MM.1S (cell line): ENCODE results near the gene MRPL20.
"Not testable (repeated sequence)": the region's sequence is repeated elsewhere in the genome, so short reads cannot be mapped to it uniquely, and the experiment has no call there.

ENCODE experiments used
- DNase-seq: peaks from one replicate; pipeline ENCODE4 v3.0.0-alpha.2; 2015
- H2AFZ ChIP-seq: fragments of 300-600 bp; sonication (generic); 2 replicates; pipeline ENCODE4 v1.6.0; 2016; ENCODE audit warnings: antibody characterized with exemption, low read length
- H3F3A ChIP-seq: fragments of 300-600 bp; sonication (generic); 2 replicates; pipeline ENCODE4 v1.6.1; 2016; ENCODE audit warnings: mild to moderate bottlenecking, antibody characterized with exemption, low read length, moderate library complexity, mixed read lengths; ENCODE audit not compliant: insufficient read depth
- H3K27ac ChIP-seq: fragments of 300-600 bp; sonication (generic); 2 replicates; pipeline ENCODE4 v1.5.1; 2016; ENCODE audit warnings: mild to moderate bottlenecking, low read length
- H3K27me3 ChIP-seq: fragments of 300-600 bp; sonication (generic); replicated peaks from 2 replicates; pipeline ENCODE4 v1.6.0; 2016; ENCODE audit warnings: low read length; ENCODE audit not compliant: insufficient read depth
- H3K36me3 ChIP-seq: fragments of 300-600 bp; sonication (generic); replicated peaks from 2 replicates; pipeline ENCODE4 v1.6.1; 2016; ENCODE audit warnings: mild to moderate bottlenecking, low read length, mixed read lengths; ENCODE audit not compliant: insufficient read depth
- H3K4me1 ChIP-seq: fragments of 300-600 bp; sonication (generic); 2 replicates; pipeline ENCODE4 v1.6.1; 2016; ENCODE audit warnings: low read length, mixed read lengths
- H3K4me2 ChIP-seq: fragments of 300-600 bp; sonication (generic); 2 replicates; pipeline ENCODE4 v1.6.0; 2016; ENCODE audit warnings: low read depth, low read length
- H3K4me3 ChIP-seq: fragments of 300-600 bp; sonication (generic); 2 replicates; pipeline ENCODE4 v1.5.1; 2016; ENCODE audit warnings: low read length, mixed read lengths
- H3K79me2 ChIP-seq: fragments of 300-600 bp; sonication (generic); 2 replicates; pipeline ENCODE4 v1.6.1; 2016; ENCODE audit warnings: mixed run types, low read length, mixed read lengths
- H3K9ac ChIP-seq: fragments of 300-600 bp; sonication (generic); 2 replicates; pipeline ENCODE4 v1.6.1; 2016; ENCODE audit warnings: low read length, mixed read lengths
- H3K9me2 ChIP-seq: fragments of 300-600 bp; sonication (generic); replicated peaks from 2 replicates; pipeline ENCODE4 v1.6.1; 2016; ENCODE audit warnings: mild to moderate bottlenecking, low read length, mixed read lengths; ENCODE audit not compliant: insufficient read depth
- H3K9me3 ChIP-seq: fragments of 300-600 bp; sonication (generic); replicated peaks from 2 replicates; pipeline ENCODE4 v1.6.1; 2016; ENCODE audit warnings: mild to moderate bottlenecking, low read length, mixed read lengths; ENCODE audit not compliant: insufficient read depth
- H4K20me1 ChIP-seq: fragments of 300-600 bp; sonication (generic); 2 replicates; pipeline ENCODE4 v1.6.1; 2016; ENCODE audit warnings: mild to moderate bottlenecking, low read length, moderate library complexity, mixed read lengths; ENCODE audit not compliant: insufficient read depth
- CTCF ChIP-seq: fragments of 300-600 bp; sonication (generic); IDR thresholded peaks from 2 replicates; pipeline ENCODE4 v1.5.1; 2016; ENCODE audit warnings: antibody characterized with exemption, low read length, mixed read lengths
- EZH2 ChIP-seq: fragments of 300-600 bp; sonication (generic); optimal IDR thresholded peaks from 2 replicates; pipeline ENCODE3; 2017; ENCODE audit warnings: low read depth, mild to moderate bottlenecking, antibody characterized with exemption, low read length, mixed read lengths
- EZH2phosphoT487 ChIP-seq: fragments of 300-600 bp; sonication (generic); IDR thresholded peaks from 2 replicates; pipeline ENCODE4 v1.6.1; 2018; ENCODE audit warnings: antibody characterized with exemption, low read length

MRPL20 gene

DNA sequence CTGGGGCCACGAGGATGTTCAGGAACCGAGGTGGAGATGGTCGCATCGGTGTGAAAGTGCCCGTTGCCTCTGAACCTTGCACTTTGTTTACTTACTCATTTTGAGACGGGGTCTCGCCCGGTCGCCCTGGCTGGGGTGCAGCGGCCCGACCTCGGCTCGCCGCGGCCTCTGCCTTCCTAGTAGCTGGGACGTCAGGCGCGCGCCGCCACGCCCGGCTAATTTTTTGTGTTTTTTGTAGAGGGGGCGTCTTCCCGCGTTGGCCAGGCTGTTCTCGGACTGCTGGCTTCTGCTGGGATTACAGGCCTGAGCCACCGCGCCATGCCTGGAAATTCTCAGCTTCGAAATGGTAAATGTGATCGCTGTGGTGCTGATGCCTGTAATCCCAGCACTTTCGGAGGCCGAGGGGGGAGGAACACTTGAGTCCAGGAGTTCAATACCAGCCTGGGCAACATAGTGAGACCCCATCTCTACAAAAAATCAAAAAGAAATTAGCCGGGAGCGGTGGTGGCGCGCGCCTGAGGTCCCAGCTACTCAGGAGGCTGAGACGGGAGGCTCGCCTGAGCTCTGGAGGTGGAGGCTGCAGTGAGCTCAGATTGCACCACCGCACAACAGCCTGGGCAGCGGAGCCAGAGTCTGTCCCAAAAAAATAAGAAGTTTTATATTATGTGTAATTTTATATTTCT lies 684 bp upstream of the MRPL20 start:
- Histone ChIP-seq H3K4me2 (peak overlapping the region; percentile 90), H4K20me1 (no peaks in the 10 kb centered on the region), H3K36me3 (peaks cover 4% of the 10 kb centered on the region; the same call in 1 of the 2 replicates), H3F3A (peaks cover 8% of the 10 kb centered on the region), H3K27ac (peak overlapping the region; percentile 65; the same call in 1 of the 2 replicates), H3K79me2 (peaks cover 57% of the 10 kb centered on the region), H3K4me1 (0 out of 2 replicates have a peak, but pooled peaks cover 5% of the 10 kb centered on the region), H3K9me2 (no peaks in the 10 kb centered on the region), H3K4me3 (peak overlapping the region; percentile 98), H3K27me3 (no peaks in the 10 kb centered on the region), H2AFZ (peak overlapping the region; percentile 89; the same call in 1 of the 2 replicates), H3K9me3 (no peaks in the 10 kb centered on the region), H3K9ac (peak overlapping the region; percentile 91)
- TF ChIP-seq EZH2 (no peak), CTCF (no peak), EZH2phosphoT487 (no peak)
- peak; percentile 31 for DNase-seq

GRCh38 chr1:1406101-1406820 lies 832 bp downstream of the MRPL20 start:
- Histone ChIP-seq H3K36me3 (peaks cover 9% of the 10 kb centered on the region), H3K4me2 (peak overlapping the region; percentile 75), H3K9ac (peak overlapping the region; percentile 91), H3K9me3 (no peaks in the 10 kb centered on the region), H4K20me1 (no peaks in the 10 kb centered on the region), H3K4me3 (peak overlapping the region; percentile 98), H3F3A (peaks cover 16% of the 10 kb centered on the region), H2AFZ (peak overlapping the region; percentile 89; the same call in 1 of the 2 replicates), H3K79me2 (peaks cover 72% of the 10 kb centered on the region), H3K4me1 (0 out of 2 replicates have a peak, but pooled peaks cover 5% of the 10 kb centered on the region), H3K9me2 (no peaks in the 10 kb centered on the region), H3K27ac (peak overlapping the region; percentile 65; the same call in 1 of the 2 replicates), H3K27me3 (no peaks in the 10 kb centered on the region)
- DNase-seq: no peak
- no peak for TF ChIP-seq EZH2
- TF ChIP-seq EZH2phosphoT487: no peak
- no peak for TF ChIP-seq CTCF

DNA sequence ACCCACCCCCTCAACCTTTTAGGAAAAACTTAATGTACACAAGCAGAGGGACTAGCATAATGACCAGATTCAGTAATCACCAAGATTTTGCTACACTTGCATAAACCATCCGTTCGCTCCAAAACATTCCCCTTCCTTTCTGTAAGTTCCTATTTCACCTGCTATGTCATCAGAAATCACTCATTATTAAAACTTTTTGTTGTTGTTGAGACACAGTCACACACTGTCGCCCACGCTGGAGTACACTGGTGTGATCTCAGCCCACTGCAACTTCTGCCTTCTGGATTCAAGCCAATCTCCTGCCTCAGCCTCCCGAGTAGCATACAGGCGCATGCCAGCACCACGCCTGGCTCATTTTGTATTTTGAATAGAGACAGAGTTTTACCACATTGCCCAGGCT lies 3.4 kb downstream of the MRPL20 start:
- H3K27me3 ChIP-seq: no peaks in the 10 kb centered on the region
- H3K9me2 ChIP-seq: no peaks in the 10 kb centered on the region
- H3K4me3 ChIP-seq: no peak overlapping the region
- H3F3A ChIP-seq: peaks cover 16% of the 10 kb centered on the region
- no peaks in the 10 kb centered on the region for H3K9me3 ChIP-seq
- TF ChIP-seq CTCF: no peak
- TF ChIP-seq EZH2: no peak
- no peak for TF ChIP-seq EZH2phosphoT487
- H2AFZ ChIP-seq: no peak overlapping the region
- peaks cover 14% of the 10 kb centered on the region; the same call in 1 of the 2 replicates for H3K4me1 ChIP-seq
- DNase-seq: no peak
- no peaks in the 10 kb centered on the region for H4K20me1 ChIP-seq
- no peak overlapping the region for H3K27ac ChIP-seq
- no peak overlapping the region for H3K4me2 ChIP-seq
- H3K36me3 ChIP-seq: peaks cover 9% of the 10 kb centered on the region
- H3K79me2 ChIP-seq: peaks cover 86% of the 10 kb centered on the region
- no peak overlapping the region for H3K9ac ChIP-seq

GRCh38 chr1:1402901-1403392 lies 4.1 kb downstream of the MRPL20 start:
- not testable (repeated sequence) for H3K4me2 ChIP-seq, H3K9me2 ChIP-seq, H3K27ac ChIP-seq, H4K20me1 ChIP-seq, H2AFZ ChIP-seq, H3K4me3 ChIP-seq, H3K36me3 ChIP-seq, DNase-seq, H3K27me3 ChIP-seq, H3K9ac ChIP-seq, H3K9me3 ChIP-seq
- Histone ChIP-seq H3K79me2 (peaks cover 86% of the 10 kb centered on the region), H3F3A (peaks cover 16% of the 10 kb centered on the region), H3K4me1 (peaks cover 11% of the 10 kb centered on the region)
